Endometrium (tissue), 2 donors: ENCODE results near the gene RSRC1.
A peak's percentile ranks its signal among the peaks of the same experiment; 100 is the strongest.
"Not testable (repeated sequence)": the region's sequence is repeated elsewhere in the genome, so short reads cannot be mapped to it uniquely, and the experiment has no call there.

Source experiments
- FAIRE-seq: peaks from 2 replicates; lab custom pipeline; 2012; peaks lifted over from hg19 to GRCh38; lab: Jason Lieb, UNC
- donor health status: control.
- donor health status: control.

Gene RSRC1

GRCh38 chr3:158531334-158531733 is 421.4 kb downstream of the RSRC1 start:
- no peak for FAIRE-seq

GRCh38 chr3:158532099-158532734 is 422.3 kb downstream of the RSRC1 start:
- FAIRE-seq: peak; percentile 41

- no peak for FAIRE-seq
Measured at GRCh38 chr3:158535918-158536317, 426.0 kb downstream of the RSRC1 start.

- FAIRE-seq: peak; percentile 18
Measured at GRCh38 chr3:158539414-158540014, 429.6 kb downstream of the RSRC1 start.

GRCh38 chr3:158540066-158540465 is 430.2 kb downstream of the RSRC1 start:
- FAIRE-seq: no peak

- FAIRE-seq: no peak
Measured at GRCh38 chr3:158548691-158549090, 438.8 kb downstream of the RSRC1 start.

- FAIRE-seq: not testable (repeated sequence)
Measured at GRCh38 chr3:158549938-158550337, 440.0 kb downstream of the RSRC1 start.

GRCh38 chr3:158552124-158552523 is 442.2 kb downstream of the RSRC1 start:
- no peak for FAIRE-seq

- FAIRE-seq: no peak
Measured at GRCh38 chr3:158559504-158559903, 449.6 kb downstream of the RSRC1 start.

- FAIRE-seq: no peak
Measured at GRCh38 chr3:158560979-158561378, 451.1 kb downstream of the RSRC1 start.

- FAIRE-seq: no peak
Measured at GRCh38 chr3:158562674-158563073, 452.8 kb downstream of the RSRC1 start.

- no peak for FAIRE-seq
Measured at GRCh38 chr3:158563076-158563475, 453.2 kb downstream of the RSRC1 start.

- FAIRE-seq: no peak
Measured at GRCh38 chr3:158565076-158565475, 455.2 kb downstream of the RSRC1 start.

- FAIRE-seq: no peak
Measured at GRCh38 chr3:158568784-158569183, 458.9 kb downstream of the RSRC1 start.

- FAIRE-seq: no peak
Measured at GRCh38 chr3:158569794-158570193, 459.9 kb downstream of the RSRC1 start.

- peak; percentile 90 for FAIRE-seq
Measured at GRCh38 chr3:158570999-158571702, 461.3 kb downstream of the RSRC1 start, which contains the start of gene MLF1. TSS of gene MLF1 (plus strand) at chr3:158571194. CDS start at chr3:158571301, 107 bp downstream.

GRCh38 chr3:158571969-158572765 is 462.3 kb downstream of the RSRC1 start:
- no peak for FAIRE-seq

GRCh38 chr3:158572766-158573060 is 462.8 kb downstream of the RSRC1 start:
- FAIRE-seq: no peak

- no peak for FAIRE-seq
Measured at GRCh38 chr3:158573714-158574113, 463.8 kb downstream of the RSRC1 start.

- no peak for FAIRE-seq
Measured at GRCh38 chr3:158574646-158575045, 464.8 kb downstream of the RSRC1 start.

- FAIRE-seq: no peak
Measured at GRCh38 chr3:158590223-158590622, 480.3 kb downstream of the RSRC1 start.
